GM12878 (cell line): ENCODE data around the gene PTGR2. TPM values are rescaled to one million over a fixed set of nuclear protein-coding genes. Genes with fewer than 3 reads are reported as not detected.
A peak's percentile ranks its signal among the peaks of the same experiment; 100 is the strongest.

Source experiments
- ATAC-seq: fragments of 200-7000 bp; cut with Tn5 transposase; 3 replicates; pipeline ENCODE4 v1.9.1; 2020; ENCODE audit warnings: mild to moderate bottlenecking, moderate library complexity
- BruUV-seq: library from RNA; stranded (reverse); fragments of 400-500 nt; replicated peaks from 2 replicates; lab custom pipeline; 2021; lab: Mats Ljungman, UMichigan
- CTCF ChIA-PET: fragments of 300-600 bp; sonication (Branson Sonifier 250); formaldehyde crosslinking; extraction: SDS; loops from one replicate; lab custom pipeline; 2021; ENCODE audit warnings: inconsistent platforms; lab: Yijun Ruan, JAX
- POLR2A ChIA-PET: fragments of 350-600 bp; formaldehyde crosslinking; extraction: SDS; loops from one replicate; lab custom pipeline; 2021; ENCODE audit warnings: inconsistent platforms; lab: Charles Lee
- RAD21 ChIA-PET: fragments of 300-600 bp; sonication (Branson Sonifier 250); formaldehyde crosslinking; loops from one replicate; lab custom pipeline; 2023; ENCODE audit warnings: antibody characterized with exemption; ENCODE audit not compliant: unreplicated experiment; lab: Charles Lee
- SMC1A ChIA-PET: fragments of 300-600 bp; sonication (Branson Sonifier 250); formaldehyde crosslinking; loops from one replicate; lab custom pipeline; 2023; ENCODE audit not compliant: unreplicated experiment, uncharacterized antibody; lab: Charles Lee
- DNase-seq: peaks from one replicate; pipeline ENCODE4 v3.0.0-alpha.2; 2011; ENCODE audit warnings: low read depth, low spot score
- FAIRE-seq: peaks from 3 replicates; lab custom pipeline; 2011; peaks lifted over from hg19 to GRCh38; lab: Jason Lieb, UNC
- H2AFZ ChIP-seq: 2 replicates; pipeline ENCODE4 v1.6.0; 2011; ENCODE audit warnings: low read depth, low read length, control low read depth; ENCODE audit not compliant: control insufficient read depth
- H3K27ac ChIP-seq: 2 replicates; pipeline ENCODE4 v1.5.1; 2011; ENCODE audit warnings: control low read depth; ENCODE audit not compliant: control insufficient read depth, insufficient read depth
- H3K27me3 ChIP-seq, 2 experiments: replicated peaks in 1 of 2; 2 replicates each; pipeline versions ENCODE4 v1.6.0 to v1.6.1; 2011; ENCODE audit warnings: low read length in 1 of 2; ENCODE audit not compliant: control insufficient read depth in 2 of 2, insufficient read depth in 2 of 2
- H3K36me3 ChIP-seq, 2 experiments: 2 replicates each; pipeline ENCODE4 v1.5.1; 2011; ENCODE audit warnings: low read length in 1 of 2; ENCODE audit not compliant: control insufficient read depth in 2 of 2, insufficient read depth in 2 of 2
- H3K4me1 ChIP-seq: 2 replicates; pipeline ENCODE4 v1.6.1; 2011; ENCODE audit warnings: mild to moderate bottlenecking, low read length, moderate library complexity, mixed read lengths; ENCODE audit not compliant: control insufficient read depth, insufficient read depth
- H3K4me2 ChIP-seq: 2 replicates; pipeline ENCODE4 v1.6.0; 2011; ENCODE audit warnings: control low read depth; ENCODE audit not compliant: control insufficient read depth, insufficient read depth
- H3K4me3 ChIP-seq: fragments of 200-600 bp; sonication (generic); 2 replicates; pipeline ENCODE4 v1.5.1; 2016
- H3K79me2 ChIP-seq: 2 replicates; pipeline ENCODE4 v1.6.0; 2011; ENCODE audit warnings: low read length; ENCODE audit not compliant: control insufficient read depth, insufficient read depth
- H3K9ac ChIP-seq: 2 replicates; pipeline ENCODE4 v1.8.0; 2011; ENCODE audit warnings: low read length, control low read depth, mixed read lengths; ENCODE audit not compliant: control insufficient read depth, insufficient read depth
- H3K9me3 ChIP-seq: replicated peaks from 3 replicates; pipeline ENCODE4 v1.5.1; 2011; ENCODE audit warnings: mild to moderate bottlenecking, low read length; ENCODE audit not compliant: control insufficient read depth, insufficient read depth
- H4K20me1 ChIP-seq: 2 replicates; pipeline ENCODE4 v1.6.0; 2011; ENCODE audit not compliant: control insufficient read depth, insufficient read depth
- ATF3 ChIP-seq: IDR thresholded peaks from 2 replicates; pipeline ENCODE4 v1.6.1; 2011; ENCODE audit warnings: low read depth, mild to moderate bottlenecking, low read length, moderate library complexity, borderline replicate concordance; ENCODE audit errors: extremely low read depth
- BHLHE40 ChIP-seq, 2 experiments: fragments of 450-650 bp in 1 of 2; IDR thresholded peaks; 2 replicates each; pipeline ENCODE4 v1.6.1; 2011 to 2017; ENCODE audit warnings: low read depth in 2 of 2, borderline replicate concordance in 1 of 2, improper control_type of control experiment in 1 of 2, low read length in 1 of 2, mild to moderate bottlenecking in 1 of 2
- CTCF ChIP-seq, 3 experiments: IDR thresholded peaks in 2 of 3; conservative IDR thresholded peaks in 1 of 3; 2 replicates each; pipeline ENCODE4 v1.5.1; 2011; ENCODE audit warnings: low read depth in 3 of 3, low read length in 3 of 3, mild to moderate bottlenecking in 3 of 3, control low read depth in 2 of 3, moderate library complexity in 2 of 3, inconsistent platforms in 1 of 3, mixed read lengths in 1 of 3; ENCODE audit not compliant: control insufficient read depth in 2 of 3, insufficient read depth in 1 of 3; ENCODE audit errors: extremely low read depth in 1 of 3
- FOXM1 ChIP-seq: IDR thresholded peaks from 2 replicates; pipeline ENCODE4 v1.6.1; 2012; ENCODE audit warnings: low read depth, mild to moderate bottlenecking, inconsistent platforms, low read length, moderate library complexity
- IKZF1 ChIP-seq: fragments of 450-650 bp; conservative IDR thresholded peaks from 2 replicates; pipeline ENCODE4 v1.6.1; 2017; ENCODE audit warnings: antibody characterized with exemption, mild to moderate bottlenecking
- NR2F1 ChIP-seq: fragments of 450-650 bp; conservative IDR thresholded peaks from 2 replicates; pipeline ENCODE4 v1.6.1; 2017; ENCODE audit warnings: mild to moderate bottlenecking
- PRDM15 ChIP-seq: fragments of 450-650 bp; formaldehyde crosslinking; IDR thresholded peaks from 2 replicates; pipeline ENCODE4 v1.4.0; 2020; ENCODE audit warnings: mild to moderate bottlenecking, moderate library complexity
- RAD21 ChIP-seq: IDR thresholded peaks from 2 replicates; pipeline ENCODE4 v1.6.1; 2011; ENCODE audit warnings: mild to moderate bottlenecking, low read depth, low read length, moderate library complexity; ENCODE audit not compliant: insufficient read depth
- RELA ChIP-seq: fragments of 450-650 bp; IDR thresholded peaks from 2 replicates; pipeline ENCODE4 v1.8.0; 2014; ENCODE audit warnings: borderline replicate concordance; ENCODE audit not compliant: partially characterized antibody
- RELB ChIP-seq: fragments of 450-650 bp; IDR thresholded peaks from 2 replicates; pipeline ENCODE4 v1.6.1; 2017; ENCODE audit warnings: low read depth, mild to moderate bottlenecking, moderate library complexity
- RUNX3 ChIP-seq: IDR thresholded peaks from 2 replicates; pipeline ENCODE4 v1.6.1; 2012; ENCODE audit warnings: low read length, inconsistent platforms
- SMAD1 ChIP-seq: fragments of 450-650 bp; IDR thresholded peaks from 2 replicates; pipeline ENCODE4 v1.6.1; 2018; ENCODE audit warnings: mild to moderate bottlenecking, low read depth; ENCODE audit not compliant: partially characterized antibody
- YY1 ChIP-seq: IDR thresholded peaks from 2 replicates; pipeline ENCODE4 v1.6.1; 2011; ENCODE audit warnings: low read depth, mild to moderate bottlenecking, low read length
- WGBS: methylation state at CpG from one replicate; pipeline ENCODE4 v1.1.6; 2016; ENCODE audit warnings: low lambda C conversion rate; ENCODE audit not compliant: insufficient replicate concordance, insufficient coverage; ENCODE audit errors: missing lambda C conversion rate; 5-methylcytosine and 5-hydroxymethylcytosine counted together
- in situ Hi-C: fragments of 300-500 bp; cut with MboI; formaldehyde crosslinking; loops from 9 replicates; pipeline ENCODE4 v1.14.3; 2018; ENCODE audit warnings: mixed read lengths
- intact Hi-C: fragments of 100-400 bp; cut with micrococcal nuclease; formaldehyde crosslinking; loops from one replicate; pipeline ENCODE4 v1.14.2; 2022; ENCODE audit not compliant: unreplicated experiment
- polyA plus RNA-seq, 11 experiments: library from polyadenylated mRNA; depleted of rRNA in 4 of 11; unstranded in 6 of 11; stranded (reverse) in 5 of 11; fragments of >200 nt; fragmentation: Nextera tagmentation in 4 of 11; fragmentation: Illumina TruSeq in 1 of 11; extraction: Ambion mirVana in 4 of 11; extraction: Trizol in 1 of 11; gene quantifications; 1 replicate in 1 of 11; 2 replicates in 10 of 11; pipeline versions ENCODE4 v1.2.1 to v1.2.3, GENCODE V29; 2011 to 2016; ENCODE audit warnings: inconsistent platforms in 2 of 11, missing spikeins in 2 of 11, low read depth in 1 of 11
- total RNA-seq, 4 experiments: library from RNA; depleted of rRNA in 3 of 4; stranded (reverse); fragments of >200 nt in 3 of 4; fragmentation: Illumina TruSeq in 1 of 4; extraction: Trizol in 1 of 4; gene quantifications; 2 replicates each; pipeline versions ENCODE4 v1.2.1 to v1.2.3, GENCODE V29; 2013 to 2021

PTGR2 gene
- total and polyA plus RNA-seq, 10 of the 15 experiments (the other 5 are each of a cell fraction or from before 2014, with no cell fraction given): 3.3 to 12.8 (median 8.4) TPM

GRCh38 chr14:73825551-73826188, 26.0 kb upstream of the PTGR2 start:
- POLR2A ChIA-PET: interaction anchor here (0.7 to 1.2 kb wide), 3 partner anchors 17 to 67 kb away, joined by 3 to 6 read pairs (median 4); no protein-coding TSS in a partner anchor
- no peak overlapping the region for H3K9ac ChIP-seq
- intact Hi-C loops (loop anchor here (1.0 to 5.0 kb wide), 3 partner anchors 38 to 97 kb away; no protein-coding TSS in a partner anchor), in situ Hi-C loops (loop anchor here (5.0 kb wide), 1 partner anchor 83 kb away; no protein-coding TSS in a partner anchor)
- RAD21 ChIA-PET: interaction anchor here (0.5 to 7.2 kb wide), 11 partner anchors 28 to 114 kb away, joined by 3 to 97 read pairs (median 14); a partner anchor contains a TSS
- 5% methylated on average over 7 of the region's 7 CpGs for WGBS
- DNase-seq: peak; percentile 20
- no peaks in the 10 kb centered on the region for H3K27me3 ChIP-seq
- H3K4me3 ChIP-seq: no peak overlapping the region
- SMC1A ChIA-PET: interaction anchor here (0.8 to 10.7 kb wide), 18 partner anchors 13 to 316 kb away, joined by 3 to 155 read pairs (median 5); partner anchors contain the start of gene PTGR2
- CTCF ChIA-PET: interaction anchor here (1.0 to 15.7 kb wide), 18 partner anchors 9 to 255 kb away, joined by 3 to 288 read pairs (median 4); partner anchors contain the start of gene PTGR2
- peak; percentile 27 for FAIRE-seq
- H3K4me2 ChIP-seq: no peak overlapping the region
- no peaks in the 10 kb centered on the region for H4K20me1 ChIP-seq
- no TSS peak for BruUV-seq
- H2AFZ ChIP-seq: no peak overlapping the region; the same call in 1 of the 2 replicates
- peaks cover 11% of the 10 kb centered on the region for H3K4me1 ChIP-seq
- H3K27ac ChIP-seq: no peak overlapping the region
- H3K9me3 ChIP-seq: no peaks in the 10 kb centered on the region
- ATAC-seq: peak; percentile 88
- H3K79me2 ChIP-seq: no peaks in the 10 kb centered on the region; the same call in 1 of the 2 replicates
- no peaks in the 10 kb centered on the region for H3K36me3 ChIP-seq
- TF ChIP-seq RAD21 (peak; percentile 95), RELB (no peak), BHLHE40 (IDR thresholded peaks at IDR 0.05; ENCODE audit: borderline replicate concordance in 1 of 2, low read depth in 2 of 2, low read length in 1 of 2) (peak; percentile 26 to 27; a peak in 1 of 4 replicates), RUNX3 (no peak), CTCF (IDR thresholded peaks at IDR 0.05 in 2 of 3, conservative IDR thresholded peaks at IDR 0.05 in 1 of 3; ENCODE audit: control insufficient read depth in 2 of 3, extremely low read depth in 1 of 3, insufficient read depth in 1 of 3, low read depth in 3 of 3, low read length in 3 of 3) (peak; percentile 89 to 95 (median 93)), ATF3 (no peak), SMAD1 (peak; percentile 63), RELA (peak; percentile 61), FOXM1 (0 out of 2 replicates have a peak, but pooled peaks have one; percentile 30), YY1 (peak; percentile 78), PRDM15 (CRISPR knock-in tag) (no peak), NR2F1 (peak; percentile 91), IKZF1 (0 out of 2 replicates have a peak, but pooled peaks have one; percentile 15)
